ENCODE data around the gene ADAM12. TPM values are rescaled to one million over a fixed set of nuclear protein-coding genes. Genes with fewer than 3 reads are reported as not detected.

Gene ADAM12
- total RNA-seq, 1 donor from 2014 or later = 14.4 TPM

DNA sequence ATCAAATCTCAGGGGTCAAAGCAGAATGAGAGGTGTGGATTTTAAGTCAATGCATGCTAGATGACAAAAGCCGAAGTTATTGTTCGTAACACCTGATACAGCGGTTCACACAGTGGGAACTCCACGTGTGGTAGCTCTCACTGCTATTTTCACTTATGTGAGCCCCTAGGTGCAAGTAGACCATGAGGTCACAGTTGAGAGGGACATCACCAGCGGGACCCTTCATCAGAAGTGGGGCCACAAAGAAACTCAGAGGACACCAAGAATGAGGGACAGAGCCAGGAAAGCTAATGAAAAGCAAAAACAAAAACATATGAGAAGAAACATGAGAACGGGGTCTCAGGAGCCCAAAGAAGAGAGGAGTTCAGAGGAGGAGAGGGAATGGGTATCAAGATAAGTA, 63.5 kb downstream of the ADAM12 start:
- no peak for DNase-seq (ENCODE audit: low read depth)

DNA sequence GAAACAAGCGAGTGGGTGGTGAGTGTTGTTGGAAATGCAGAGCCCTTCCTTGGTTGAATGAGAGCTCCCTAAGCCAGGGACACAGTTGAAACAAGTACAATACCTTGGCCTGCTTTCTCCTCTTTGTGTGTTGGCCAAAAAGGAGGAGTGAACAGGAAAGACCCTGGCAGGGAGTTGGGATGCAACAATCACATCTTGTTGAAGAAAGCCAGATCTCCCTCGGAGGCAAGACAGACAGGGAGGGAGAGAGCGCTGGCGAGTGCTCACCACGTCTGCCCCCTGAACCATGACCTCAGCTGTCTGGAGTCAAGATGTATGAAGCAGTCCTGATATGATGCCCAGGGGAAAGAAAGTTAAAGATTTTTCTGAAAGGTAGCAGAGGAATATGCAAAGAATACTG, 66.8 kb downstream of the ADAM12 start:
- no peak for DNase-seq (ENCODE audit: low read depth)

DNA sequence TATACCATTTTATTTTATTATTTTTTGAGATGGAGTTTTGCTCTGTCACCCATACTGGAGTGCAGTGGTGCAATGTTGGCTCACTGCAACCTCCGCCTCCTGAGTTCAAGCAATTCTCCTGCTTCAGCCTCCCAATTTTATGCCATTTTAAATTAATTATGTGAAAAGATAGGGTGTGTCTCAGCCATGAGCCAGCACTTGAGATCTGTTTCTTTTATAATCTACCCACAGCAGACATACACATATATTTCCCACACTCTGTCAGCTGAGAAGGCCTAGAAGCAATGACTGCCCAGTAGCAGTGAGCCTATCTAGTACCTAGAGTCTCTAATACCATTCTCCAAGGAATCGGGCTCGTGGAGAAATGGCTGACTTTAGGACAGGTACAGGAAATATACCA, 70.5 kb downstream of the ADAM12 start:
- DNase-seq (ENCODE audit: low read depth) = no peak

DNA sequence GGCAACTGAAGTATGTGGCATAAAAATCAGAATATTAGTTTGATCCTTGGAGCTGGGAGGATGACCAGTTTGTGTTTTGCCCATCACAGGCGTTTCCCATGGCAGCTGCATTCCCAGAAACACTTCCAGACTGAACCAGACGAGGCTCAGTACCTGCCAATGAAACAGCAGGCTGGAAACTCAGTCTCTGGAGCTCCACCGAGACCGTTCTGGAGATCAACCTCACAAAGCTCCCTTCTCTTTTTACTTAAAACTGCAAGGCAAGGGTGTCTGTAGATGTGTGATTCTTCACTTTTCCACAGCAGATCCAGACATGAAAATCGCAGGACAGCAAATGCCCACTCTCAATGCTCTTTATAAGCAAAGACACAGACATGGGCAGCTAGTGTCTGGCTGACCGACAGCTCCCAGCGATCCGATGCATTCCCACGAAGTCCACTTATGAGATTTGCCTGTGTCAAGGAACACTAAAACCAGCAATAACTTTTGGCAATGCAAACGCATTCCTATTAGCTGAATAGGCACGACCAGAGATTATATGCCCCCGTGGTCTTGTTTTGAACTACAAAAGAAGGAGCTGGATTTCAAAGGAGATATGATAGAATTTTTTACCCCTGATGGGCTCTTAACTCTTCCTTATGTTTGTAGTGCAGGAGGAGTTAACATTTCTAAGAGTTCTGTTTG, 72.6 kb downstream of the ADAM12 start:
- peak; percentile 77 for DNase-seq (ENCODE audit: low read depth)

DNA sequence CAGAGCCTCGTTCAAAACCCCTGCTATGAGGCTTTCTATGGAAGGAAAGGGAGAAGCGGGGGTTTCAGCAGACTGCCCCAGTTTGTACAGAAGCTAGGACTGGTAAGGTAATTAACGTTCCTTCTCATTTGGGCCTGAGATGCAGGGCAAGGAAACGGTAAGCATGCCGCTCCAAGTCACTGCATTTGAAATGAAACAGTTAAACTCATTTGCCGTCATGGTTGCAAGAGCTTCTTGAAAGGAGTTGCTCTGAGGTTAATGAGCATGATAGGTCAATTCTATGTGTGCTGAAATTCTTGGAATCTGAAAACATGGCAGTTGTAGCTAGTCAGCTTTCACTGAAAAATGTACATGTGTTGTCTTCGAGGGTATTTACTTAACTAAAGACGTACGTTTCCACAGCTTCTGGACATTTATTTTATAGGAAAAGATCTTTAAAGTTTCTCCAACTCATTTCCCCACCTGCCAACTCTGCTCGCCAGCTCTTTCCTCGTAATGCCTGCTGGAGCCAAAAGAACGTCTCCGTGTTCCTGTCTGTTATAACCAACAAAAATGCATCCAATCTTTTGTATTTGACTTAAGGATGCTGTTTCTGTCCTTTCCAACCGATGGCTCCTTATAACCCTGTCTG, 73.3 kb downstream of the ADAM12 start:
- no peak for DNase-seq (ENCODE audit: low read depth)

DNA sequence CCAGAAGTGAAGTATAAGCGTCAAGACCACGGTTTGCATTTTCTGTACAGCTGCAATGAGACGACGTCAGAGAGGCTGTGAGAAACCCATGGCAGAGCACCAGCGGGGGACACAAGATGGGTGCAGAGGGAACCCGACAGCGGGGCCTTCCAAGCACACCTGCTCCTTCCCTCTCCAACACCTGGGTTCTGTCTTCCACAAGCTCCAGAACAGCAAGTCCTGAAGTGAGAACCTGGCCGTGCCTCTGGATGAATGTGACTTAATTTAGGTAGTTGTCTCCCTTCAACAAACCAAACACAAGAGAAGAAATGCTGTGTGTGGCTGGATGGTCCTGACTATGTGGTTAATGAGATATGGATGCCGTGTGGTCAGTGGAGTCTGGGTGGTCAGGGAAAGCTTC, 76.1 kb downstream of the ADAM12 start:
- no peak for DNase-seq (ENCODE audit: low read depth)

DNA sequence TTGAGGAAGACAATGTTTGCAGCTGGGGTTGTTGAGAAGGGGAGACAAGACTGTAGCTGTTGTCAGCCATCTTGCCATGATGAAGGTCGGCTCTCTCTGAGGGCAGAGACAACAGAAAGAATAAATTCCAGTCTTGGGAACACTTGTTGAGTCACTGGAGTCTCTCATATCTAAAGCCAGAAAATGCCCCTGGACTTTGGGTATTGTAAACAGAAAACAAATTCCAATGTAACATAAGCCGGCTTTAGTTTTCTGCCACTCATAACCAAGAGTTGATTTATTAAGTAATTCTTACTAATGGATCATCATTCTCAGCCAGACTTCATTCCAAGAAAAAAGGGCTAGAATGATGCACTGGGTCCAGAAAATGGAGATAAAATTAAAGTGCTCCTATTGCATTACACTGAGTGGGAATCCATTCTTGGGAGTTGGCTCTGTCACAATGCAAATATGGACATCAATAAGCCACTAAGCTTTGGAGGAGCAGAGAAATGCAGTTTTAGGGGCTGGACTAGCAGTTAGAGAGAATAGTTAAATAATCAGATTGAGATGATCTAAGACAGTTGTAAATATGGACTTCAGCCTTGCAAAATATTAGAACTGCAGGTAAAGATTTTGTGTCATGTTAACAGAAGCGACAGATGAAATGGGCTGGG, 78.9 kb downstream of the ADAM12 start:
- peak; percentile 46 for DNase-seq (ENCODE audit: low read depth)

DNA sequence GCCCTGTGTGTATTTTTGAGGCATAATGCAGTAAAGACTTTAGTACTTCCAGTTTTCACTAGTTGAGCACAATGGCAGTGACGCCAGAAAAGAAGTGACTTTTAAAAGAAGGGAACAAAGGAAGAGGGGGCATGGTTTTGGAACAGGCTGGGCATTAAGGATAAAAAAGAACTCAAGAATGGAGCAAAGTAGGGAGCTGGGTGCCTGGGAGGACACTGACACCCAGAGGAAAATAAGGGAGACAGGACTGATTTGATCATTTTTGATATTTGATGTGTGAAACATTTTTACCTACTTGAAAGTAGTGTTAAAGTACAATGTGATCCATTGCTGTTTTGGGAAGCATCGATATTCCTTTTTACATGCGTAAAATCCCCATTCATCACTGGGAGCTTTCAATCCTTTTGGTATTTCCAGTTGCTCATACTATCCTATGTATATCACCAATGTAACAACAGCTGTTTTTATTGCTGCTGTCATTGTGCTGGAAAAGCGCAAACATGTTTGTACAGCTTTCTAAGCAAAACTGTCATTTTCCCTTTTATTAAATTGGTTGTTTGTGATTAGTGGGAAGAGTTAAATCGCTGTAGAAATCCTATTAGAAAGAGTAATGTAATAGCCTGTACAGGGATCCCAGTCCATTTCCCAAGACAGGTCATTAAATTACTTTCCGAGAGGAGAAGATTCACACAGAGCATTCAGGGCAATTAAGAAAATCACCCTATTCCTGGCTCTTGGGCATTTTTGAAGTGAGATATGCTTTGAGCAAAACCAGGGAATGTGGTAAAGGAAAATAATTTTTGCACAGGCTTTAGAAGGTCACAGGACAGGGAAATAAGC, 85.2 kb downstream of the ADAM12 start:
- DNase-seq (ENCODE audit: low read depth) = peak; percentile 27

DNA sequence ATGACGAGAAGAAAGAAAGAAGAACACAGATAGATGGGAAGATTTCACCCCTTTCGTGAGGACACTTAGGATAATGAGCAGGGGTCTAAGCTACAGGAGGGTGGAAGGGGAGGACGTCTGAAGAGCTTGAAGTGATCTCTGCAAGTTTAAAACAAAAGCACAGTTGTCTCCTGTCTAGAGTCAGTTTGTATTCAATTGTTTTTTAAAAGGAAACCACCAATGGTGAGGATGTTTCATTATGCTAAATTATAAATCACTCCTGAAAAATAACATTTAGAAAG, 85.9 kb downstream of the ADAM12 start:
- no peak for DNase-seq (ENCODE audit: low read depth)

DNA sequence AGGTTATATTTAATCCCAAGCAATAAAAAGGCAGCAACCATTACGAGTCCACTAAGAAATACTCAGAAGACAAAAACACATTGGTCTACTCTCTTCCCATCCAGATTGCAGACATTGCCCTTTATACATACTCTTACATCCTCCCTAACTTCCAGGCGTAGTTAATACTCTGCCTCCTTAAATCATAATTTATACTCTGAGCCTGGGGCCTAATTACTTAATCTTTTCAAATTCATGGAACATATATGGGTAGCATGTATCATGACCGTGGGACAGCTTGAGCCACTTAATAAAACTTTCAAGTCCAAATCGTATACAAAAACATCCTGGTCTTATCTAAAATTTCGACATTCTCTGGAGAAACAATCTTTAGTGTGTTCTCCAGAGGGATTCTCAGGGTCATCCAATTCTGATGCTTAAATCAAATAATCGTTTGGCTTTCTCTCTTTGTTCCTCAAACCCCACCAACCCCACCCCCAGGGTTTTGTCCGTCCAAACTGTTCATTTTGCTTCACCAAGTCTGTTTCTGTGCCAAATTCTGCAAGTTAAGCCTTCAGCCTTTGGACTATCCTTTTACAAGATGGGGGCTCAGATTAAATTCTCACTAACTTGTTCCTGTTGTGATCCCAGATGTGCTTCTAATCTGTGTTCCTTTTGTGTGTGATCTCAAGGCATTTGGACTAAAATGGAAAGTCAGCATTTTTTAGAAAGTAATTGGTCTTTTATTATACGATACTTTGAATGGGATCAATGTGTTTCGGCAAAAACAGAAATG, 86.4 kb downstream of the ADAM12 start:
- DNase-seq (ENCODE audit: low read depth) = no peak

DNA sequence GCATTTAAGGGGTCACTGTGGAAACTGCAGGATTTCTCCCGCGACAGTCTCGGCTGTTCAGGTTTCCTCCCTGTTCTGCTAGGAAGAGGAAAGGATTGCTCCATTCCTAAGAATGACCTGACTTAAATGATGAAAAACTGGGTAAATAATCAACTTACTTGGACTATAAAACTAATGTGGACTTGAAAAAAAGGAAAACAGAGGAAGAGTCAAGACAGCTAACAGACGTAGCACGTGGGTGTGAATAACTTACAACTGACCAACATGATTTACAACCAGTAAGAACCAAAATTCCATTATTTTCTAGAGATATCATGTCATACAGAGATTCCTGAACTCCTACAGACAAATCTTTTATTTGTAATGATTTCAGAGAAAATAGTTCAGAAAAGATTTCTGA, 93.8 kb downstream of the ADAM12 start:
- no peak for DNase-seq (ENCODE audit: low read depth)

DNA sequence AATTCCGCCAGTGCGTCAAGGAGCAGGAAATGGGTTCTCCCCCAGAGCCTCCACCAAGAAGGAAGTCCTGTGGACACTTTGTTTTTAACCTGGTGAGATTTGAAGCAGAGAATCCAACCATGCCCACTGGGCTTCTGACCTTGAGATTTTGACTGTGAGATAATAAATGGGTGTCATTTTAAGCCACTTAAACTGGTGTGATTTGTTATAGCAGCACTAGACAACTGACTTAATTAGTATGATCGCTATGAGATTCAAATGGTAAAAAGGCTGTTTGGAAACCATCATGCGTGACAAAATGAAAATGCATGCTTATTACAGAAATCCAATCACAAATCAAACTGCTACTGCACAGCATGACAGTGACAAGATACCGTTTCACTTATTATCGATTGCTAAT, 98.0 kb downstream of the ADAM12 start:
- no peak for DNase-seq (ENCODE audit: low read depth)

DNA sequence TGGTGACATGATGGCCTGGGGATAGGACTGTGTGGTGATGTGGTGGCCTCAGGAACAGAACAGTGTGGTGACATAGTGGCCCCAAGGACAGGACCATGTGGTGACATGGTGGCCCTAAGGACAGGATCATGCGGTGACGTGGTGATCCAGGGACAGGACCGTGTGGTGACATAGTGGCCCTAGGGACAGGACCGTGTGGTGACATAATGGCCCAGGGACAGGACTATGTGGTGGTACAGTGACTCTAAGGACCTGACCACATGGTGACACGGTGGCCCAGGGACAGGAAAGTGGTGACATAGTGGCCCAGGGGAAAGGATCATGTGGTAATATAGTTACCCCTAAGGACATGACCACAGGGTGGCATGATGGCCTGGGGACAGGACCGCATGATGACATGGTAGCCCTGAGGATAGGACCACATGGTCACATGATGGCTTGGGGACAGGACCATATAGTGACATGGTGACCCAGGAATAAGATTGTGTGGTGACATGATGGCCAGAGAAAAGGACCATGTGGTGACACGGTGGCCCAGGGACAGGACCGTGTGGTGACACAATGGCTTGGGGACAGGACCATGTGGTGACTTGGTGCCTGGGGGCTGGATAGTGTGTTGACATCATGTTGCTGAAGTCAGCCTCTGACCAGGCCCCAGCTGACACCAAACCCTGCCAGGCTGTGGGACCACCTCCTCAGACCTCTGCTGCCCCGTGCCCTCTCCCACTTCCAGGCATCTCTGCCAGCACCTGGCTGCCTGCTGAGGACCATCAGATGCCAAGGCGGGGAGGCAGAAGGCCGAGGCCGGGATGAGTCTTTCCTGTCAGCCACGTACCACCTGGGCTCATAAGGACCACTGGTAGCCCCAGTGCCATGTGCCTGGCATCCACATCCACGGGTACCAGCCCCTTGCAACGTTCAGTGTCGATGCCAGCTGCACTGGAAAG, 99.5 kb downstream of the ADAM12 start:
- DNase-seq (ENCODE audit: low read depth) = no peak

DNA sequence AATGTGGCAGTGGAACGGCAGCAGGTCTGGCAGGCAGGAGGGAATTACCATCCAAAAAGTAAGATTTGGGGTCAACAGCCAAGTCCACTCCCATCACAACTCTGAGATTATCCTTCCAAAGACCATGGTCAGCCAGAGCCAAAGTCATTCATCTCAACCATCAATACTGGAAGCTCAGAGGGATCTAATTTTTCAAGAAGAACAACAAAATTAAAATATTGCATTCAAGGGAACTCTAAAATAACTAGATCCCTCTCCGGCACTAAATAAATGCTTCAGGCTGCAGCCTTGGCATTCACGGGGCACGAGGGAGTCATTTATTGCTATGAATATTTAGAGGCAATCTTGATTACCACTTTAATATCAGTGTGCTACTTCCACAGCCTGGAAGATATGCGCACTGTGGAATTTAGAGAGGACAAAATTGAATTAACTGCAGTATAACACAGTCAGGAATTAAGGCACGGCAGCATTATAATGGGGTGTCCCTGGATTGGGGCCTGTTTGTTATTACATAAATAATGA, 102.0 kb downstream of the ADAM12 start:
- DNase-seq (ENCODE audit: low read depth) = no peak

DNA sequence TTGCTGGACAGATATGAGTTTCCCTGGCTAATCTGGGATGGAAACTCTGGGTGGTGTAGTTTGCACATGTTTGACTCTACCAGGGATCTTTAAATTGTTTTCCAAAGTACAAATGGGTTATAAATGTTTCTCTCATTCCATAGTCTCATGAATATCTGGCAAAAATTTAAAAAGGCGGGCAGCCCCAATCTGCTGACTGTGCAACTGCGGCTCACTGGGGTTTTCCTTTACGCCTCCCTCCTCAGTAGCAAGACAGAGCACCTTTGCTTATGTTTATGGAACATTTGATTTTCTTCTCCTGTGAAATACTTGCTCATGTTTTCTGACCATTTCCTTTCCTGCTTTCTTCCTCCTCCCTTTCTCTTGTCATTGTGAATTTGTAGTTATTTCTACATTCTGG, 105.0 kb downstream of the ADAM12 start:
- no peak for DNase-seq (ENCODE audit: low read depth)

DNA sequence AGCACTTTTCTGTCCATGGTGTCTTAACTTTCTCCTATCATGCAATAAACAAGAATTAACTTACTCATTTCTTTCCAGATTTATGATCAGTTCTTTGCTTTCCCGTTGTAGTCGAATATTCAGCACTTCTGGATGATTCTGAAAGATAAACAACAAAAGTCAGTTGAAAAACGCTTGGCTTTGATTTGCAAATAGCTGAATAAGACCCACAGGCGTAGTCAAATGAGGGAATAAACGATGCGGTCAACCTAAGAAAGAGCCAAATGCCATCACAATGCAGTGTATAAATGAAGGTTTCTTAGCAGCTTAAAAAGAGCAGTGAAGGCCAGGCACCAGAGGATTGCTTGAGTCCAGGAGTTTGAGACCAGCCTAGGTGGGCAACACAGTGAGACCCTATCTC, 109.4 kb downstream of the ADAM12 start:
- DNase-seq (ENCODE audit: low read depth) = no peak

DNA sequence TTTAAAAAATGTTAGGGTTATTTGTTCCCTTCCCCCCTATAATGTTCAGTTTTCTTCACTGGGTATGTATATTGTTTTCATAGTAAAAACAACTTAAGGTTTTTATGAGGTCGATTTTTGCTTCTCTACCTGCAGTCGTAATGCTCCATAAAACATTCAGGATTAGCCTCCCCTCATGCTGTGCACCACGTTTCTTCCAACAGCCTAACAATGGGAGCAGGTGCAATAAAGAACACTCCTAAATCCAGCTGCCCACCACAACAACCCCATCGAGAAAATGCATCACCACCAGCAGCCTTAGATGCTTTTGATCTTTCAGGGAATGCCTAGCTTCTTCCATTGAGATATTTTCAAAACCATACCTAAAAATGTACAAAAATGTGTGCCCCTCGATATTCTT, 111.1 kb downstream of the ADAM12 start:
- DNase-seq (ENCODE audit: low read depth) = no peak

DNA sequence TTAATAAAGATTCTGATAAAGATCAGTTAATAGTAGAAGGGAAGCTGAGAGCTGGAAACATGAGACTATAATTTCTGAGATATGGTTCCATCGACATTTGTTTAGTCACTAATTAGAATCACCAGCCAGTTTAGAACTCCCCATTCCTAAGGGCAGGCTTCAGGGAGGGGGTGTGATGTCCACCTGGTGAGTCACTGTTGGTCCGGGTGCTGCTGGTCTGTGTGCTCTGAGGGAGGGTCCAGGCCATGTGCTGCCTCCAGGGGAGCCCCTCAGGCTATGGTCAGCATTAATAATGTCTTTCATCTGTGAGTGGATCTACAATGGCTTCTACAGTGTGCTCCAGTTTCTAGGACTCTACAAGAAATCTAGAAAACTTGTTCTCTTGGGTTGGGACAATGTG, 115.8 kb downstream of the ADAM12 start:
- no peak for DNase-seq (ENCODE audit: low read depth)

DNA sequence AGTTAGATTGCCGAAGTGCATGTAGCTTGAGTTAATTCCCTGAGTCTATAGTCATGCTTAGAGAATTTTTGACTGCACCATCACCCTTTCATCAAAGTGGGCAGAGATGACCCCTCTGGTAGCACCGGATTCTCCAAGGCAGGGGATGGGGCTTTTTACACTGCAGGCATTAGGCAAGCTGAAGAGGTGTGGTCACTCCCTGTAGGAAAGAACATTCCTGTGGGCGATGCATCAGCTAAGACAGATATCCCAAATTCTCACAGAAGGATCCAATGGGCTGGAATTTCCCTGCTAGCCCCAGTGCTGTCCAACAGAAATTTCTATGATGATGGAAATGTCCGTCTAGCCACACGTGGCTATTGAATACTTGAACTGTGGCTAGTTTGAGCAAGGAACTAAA, 118.2 kb downstream of the ADAM12 start:
- DNase-seq (ENCODE audit: low read depth) = no peak
